ENCODE data around the gene PSME2.

- TF ChIP-seq CTCF (IDR thresholded peaks at IDR 0.05; ENCODE audit: poor library complexity) = no peak
- no peak for TF ChIP-seq EZH2 (IDR thresholded peaks at IDR 0.05; ENCODE audit: borderline replicate concordance)
- TF ChIP-seq EZH2phosphoT487 (IDR thresholded peaks at IDR 0.05; ENCODE audit: low read depth, severe bottlenecking, unreplicated experiment) = no peak
Observed at GRCh38 chr14:24106672-24107271, 39.6 kb downstream of the PSME2 start.

Measured in hepatocyte (in vitro differentiated cells).